Choroid plexus epithelial cell (primary cell): ENCODE results near the gene UCN3.
"Not testable (repeated sequence)": the region's sequence is repeated elsewhere in the genome, so short reads cannot be mapped to it uniquely, and the experiment has no call there.

Experiments
- DNase-seq: peaks from one replicate; pipeline ENCODE4 v3.0.0-alpha.2; 2010; ENCODE audit warnings: low read depth
- H3K4me3 ChIP-seq: 2 replicates; pipeline ENCODE4 v1.5.1; 2011; ENCODE audit warnings: low read depth, mild to moderate bottlenecking, control low read depth, low read length, moderate library complexity
- TF ChIP-seq, protein P1 (sequence below): conservative IDR thresholded peaks from 2 replicates; pipeline ENCODE4 v1.5.1; 2011; ENCODE audit warnings: low read depth, mild to moderate bottlenecking, control low read depth, inconsistent platforms, low read length, moderate library complexity

UCN3 gene

DNA sequence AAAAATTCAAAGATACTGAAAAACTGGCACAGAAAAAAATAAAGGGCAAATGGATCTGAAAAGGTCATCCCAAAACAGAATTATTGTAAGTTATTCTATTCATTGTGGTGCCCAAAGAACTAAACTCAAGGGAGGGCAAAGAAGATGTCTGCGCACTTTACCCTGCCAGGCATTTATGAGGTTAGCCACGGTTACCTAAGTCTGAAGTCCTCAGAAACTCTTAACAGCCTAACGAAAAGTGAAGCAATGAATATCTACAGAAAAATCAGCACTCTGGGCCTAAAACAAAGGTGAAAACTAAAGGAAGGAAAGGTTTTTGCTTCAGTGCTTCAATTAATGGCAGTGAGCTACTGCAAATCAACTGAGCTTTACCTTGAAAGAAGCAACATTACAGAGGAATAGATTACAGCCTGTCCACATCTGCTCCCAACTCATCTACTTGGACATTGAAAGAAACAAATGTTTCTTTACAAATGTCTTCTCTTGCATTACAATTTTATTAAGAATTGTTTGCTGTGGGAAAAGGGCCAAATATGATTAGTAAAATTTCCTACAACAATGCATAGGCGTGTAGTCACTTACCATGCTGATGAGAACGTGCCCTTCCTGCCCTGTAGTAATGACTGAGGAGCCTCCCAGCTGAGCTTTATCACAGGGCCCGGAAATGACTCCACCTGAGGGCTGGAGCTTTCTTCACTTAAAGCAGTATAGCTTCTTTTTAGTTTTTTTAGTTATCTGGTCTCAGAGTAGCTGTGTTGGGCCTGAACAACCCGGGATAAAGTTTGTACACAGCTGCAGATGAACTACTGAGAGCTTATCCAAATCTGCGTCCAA, 39.7 kb downstream of the UCN3 start, which contains the start of gene TUBAL3:
Gene TUBAL3, minus strand, starts transcription at position 621 of the 834 bp plus-strand sequence. Its CDS starts 36 bp downstream, at position 585.
- TF ChIP-seq, protein P1, sequence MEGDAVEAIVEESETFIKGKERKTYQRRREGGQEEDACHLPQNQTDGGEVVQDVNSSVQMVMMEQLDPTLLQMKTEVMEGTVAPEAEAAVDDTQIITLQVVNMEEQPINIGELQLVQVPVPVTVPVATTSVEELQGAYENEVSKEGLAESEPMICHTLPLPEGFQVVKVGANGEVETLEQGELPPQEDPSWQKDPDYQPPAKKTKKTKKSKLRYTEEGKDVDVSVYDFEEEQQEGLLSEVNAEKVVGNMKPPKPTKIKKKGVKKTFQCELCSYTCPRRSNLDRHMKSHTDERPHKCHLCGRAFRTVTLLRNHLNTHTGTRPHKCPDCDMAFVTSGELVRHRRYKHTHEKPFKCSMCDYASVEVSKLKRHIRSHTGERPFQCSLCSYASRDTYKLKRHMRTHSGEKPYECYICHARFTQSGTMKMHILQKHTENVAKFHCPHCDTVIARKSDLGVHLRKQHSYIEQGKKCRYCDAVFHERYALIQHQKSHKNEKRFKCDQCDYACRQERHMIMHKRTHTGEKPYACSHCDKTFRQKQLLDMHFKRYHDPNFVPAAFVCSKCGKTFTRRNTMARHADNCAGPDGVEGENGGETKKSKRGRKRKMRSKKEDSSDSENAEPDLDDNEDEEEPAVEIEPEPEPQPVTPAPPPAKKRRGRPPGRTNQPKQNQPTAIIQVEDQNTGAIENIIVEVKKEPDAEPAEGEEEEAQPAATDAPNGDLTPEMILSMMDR: no peak
- DNase-seq: no peak
- no peak within 1 kb of the TSS for H3K4me3 ChIP-seq

DNA sequence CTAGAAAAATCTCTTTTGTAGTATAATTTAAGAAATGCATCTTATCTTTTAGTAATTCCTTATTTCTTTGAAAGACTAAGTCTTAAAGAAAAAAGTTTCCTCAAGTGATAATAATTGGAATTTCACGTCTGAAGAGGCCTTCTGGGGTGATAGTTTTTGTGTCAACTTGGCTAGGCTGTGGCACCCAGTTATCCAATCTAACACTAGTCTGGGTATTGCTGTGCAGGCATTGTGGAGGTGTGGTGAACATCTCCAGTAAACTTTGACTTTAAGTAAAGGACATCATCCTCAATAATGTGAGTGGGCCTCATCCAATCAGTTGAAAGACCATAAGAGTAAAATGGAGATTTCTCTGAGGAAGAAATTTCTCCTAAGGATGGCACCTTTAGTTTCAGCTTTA, 42.2 kb downstream of the UCN3 start:
- DNase-seq: no peak
- TF ChIP-seq, protein P1: no peak
- no peak overlapping the region for H3K4me3 ChIP-seq

DNA sequence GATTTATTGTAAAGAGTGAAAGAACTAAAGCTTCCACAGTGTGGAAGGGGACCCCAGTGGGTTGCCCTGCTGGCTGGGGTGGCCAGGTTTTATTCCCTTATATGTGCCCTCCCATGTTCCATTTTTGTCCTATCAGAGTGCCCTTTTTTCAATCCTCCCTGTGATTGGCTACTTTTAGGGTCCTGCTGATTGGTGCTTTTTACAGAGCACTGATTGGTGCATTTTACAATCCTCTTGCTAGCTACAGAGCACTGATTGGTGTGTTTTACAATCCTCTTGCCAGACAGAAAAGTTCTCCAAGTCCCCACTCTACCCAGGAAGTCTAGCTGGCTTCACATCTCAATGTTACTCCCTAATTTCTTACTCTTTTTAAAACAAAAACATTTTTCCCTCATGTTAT, 46.0 kb downstream of the UCN3 start:
- not testable (repeated sequence) for DNase-seq, H3K4me3 ChIP-seq

DNA sequence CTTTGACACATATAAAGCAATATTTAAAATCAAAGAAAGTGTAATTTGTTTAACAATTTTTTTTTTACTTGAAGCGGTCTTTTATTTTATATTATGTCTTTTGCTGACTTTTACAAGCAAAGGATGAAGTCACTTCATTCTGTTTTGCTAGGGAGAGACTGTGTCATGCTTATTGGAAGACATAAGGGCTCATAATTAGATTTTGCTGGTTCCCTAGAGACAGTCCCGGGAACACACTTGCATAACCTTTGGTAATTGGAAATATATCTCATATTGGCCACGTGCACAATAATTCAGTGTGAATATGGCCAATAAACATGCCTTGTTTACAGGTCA, 47.1 kb downstream of the UCN3 start:
- DNase-seq: no peak
- TF ChIP-seq, protein P1: no peak
- peak overlapping the region; percentile 78 for H3K4me3 ChIP-seq

DNA sequence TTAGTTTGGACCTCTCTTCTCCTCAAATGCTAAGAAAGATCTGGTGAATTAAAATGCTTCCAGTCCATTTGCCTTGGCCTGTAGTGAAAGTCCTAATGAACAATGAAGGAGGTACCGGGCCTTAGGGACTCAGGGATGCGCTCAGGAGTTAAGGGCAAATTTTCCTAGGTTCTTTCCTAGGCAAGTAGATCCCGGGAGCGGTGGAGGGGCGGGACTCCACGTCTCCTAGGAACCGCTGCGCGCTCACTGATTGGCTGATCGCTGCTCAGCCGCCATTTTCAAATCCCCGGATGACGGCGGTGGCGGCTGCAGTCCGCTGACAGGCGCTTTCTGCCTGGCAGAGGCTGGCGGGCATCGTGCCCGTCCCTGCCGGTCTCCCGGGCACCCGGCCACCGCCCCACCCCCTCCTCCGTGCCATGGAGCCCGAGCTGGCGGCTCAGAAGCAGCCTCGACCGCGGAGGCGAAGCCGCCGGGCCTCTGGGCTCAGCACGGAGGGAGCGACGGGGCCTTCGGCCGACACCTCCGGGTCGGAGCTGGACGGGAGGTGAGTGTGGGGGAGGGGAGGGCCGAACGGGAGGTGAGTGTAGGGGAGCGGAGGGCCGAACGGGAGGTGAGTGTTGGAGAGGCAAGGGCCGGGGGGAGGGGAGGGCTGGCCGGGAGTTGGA, 47.6 kb downstream of the UCN3 start, which contains the start of gene NET1:
Gene NET1, plus strand, starts transcription at position 281 of the 665 bp plus-strand sequence. Its CDS starts 136 bp downstream, at position 417.
- H3K4me3 ChIP-seq: peak within 1 kb of the TSS; percentile 78
- peak; percentile 86 for DNase-seq
- TF ChIP-seq, protein P1: no peak

DNA sequence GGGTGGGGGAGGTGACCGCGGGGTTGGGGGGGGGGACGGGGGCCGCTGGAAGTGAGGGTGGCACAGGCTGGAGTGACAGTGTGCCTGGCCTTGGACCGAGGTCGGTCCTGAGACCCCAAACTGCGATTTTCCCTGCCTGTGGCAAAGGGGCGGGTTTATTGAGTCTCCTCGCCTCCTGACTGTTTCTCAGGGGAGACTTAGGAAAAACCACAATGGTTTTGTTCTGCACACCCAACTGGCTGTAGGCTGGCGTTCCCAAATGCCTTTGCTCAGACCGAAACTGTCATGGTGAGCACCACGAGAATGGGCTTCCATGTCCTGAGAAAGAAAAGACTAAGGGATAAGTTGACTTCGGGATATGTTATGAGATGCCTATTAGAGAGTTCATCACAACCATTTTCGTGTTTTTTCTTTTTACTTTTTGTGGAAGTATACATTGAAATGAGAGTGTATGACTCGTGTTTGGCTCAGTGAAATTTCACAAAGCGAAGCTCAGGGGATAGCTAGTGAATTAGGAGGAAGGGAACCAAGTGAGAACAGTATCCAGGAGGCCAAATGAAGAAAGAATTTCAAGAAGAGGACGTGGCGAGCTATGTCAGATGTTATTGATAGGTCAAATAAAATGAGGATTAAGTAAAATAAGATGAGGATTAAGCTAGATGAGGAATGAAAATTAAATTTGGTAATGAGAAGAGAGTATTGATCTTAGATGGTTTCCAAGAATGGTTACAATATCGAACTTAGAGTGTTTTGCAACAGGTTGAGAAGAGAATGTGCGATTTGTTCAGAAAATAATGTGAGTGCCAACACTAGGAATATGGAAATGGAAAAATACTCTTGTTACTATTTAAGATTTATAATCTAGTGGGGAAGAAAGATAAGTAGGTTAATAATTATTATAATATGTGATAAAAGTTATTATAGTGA, 48.5 kb downstream of the UCN3 start:
- DNase-seq: peak; percentile 52
- peak overlapping the region; percentile 78 for H3K4me3 ChIP-seq
- TF ChIP-seq, protein P1: no peak

DNA sequence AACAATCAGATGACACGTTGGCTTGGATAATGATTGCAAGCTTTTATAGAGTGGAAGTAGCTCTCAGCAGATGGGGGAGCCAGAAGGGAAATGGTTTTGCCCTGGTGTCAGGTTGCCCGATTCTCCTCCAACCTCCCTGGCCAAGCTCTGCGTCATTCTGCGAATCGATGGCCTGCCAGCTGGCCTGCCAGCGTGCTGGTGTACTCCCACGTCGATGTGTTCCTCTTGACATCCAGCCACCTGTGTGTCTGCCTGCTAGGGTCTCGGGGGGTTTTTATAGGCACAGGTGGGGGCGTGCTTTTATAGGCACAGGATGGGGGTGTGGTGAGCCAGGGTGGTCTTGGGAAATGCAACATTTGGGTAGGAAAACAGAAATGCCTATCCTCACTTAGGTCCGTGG, 52.2 kb downstream of the UCN3 start:
- no peak for DNase-seq
- no peak overlapping the region for H3K4me3 ChIP-seq
- TF ChIP-seq, protein P1: no peak
